GM03348 (cell line): ENCODE data around the gene DLG5.
"Not testable (repeated sequence)": the region's sequence is repeated elsewhere in the genome, so short reads cannot be mapped to it uniquely, and the experiment has no call there.

Experiments
- DNase-seq: peaks from one replicate; pipeline ENCODE4 v3.0.0; 2012; ENCODE audit warnings: low spot score

DLG5 gene

GRCh38 chr10:77768039-77768438 is 158.5 kb downstream of the DLG5 start:
- DNase-seq: no peak

- no peak for DNase-seq
Observed at GRCh38 chr10:77763453-77764430, 162.8 kb downstream of the DLG5 start.

DNA sequence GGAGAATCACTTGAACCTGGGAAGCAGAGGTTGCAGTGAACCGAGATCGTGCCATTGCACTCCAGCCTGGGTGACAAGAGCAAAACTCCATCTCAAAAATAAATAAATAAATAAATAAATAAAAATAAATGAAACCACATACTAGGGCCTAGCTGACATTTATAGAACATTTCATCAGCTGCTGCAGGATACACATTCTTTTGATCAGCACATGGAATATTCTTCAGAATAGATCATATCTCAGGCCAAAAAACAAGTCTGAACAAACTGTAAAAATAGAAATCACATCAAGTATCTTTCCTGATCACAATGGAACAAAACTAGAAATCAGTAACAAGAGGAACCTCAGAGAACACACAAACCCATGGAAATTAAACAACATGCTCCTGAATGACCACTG is 168.1 kb downstream of the DLG5 start:
- DNase-seq: not testable (repeated sequence)

GRCh38 chr10:77756319-77757232 is 170.0 kb downstream of the DLG5 start:
- DNase-seq: peak; percentile 79

- DNase-seq: peak; percentile 87
Observed at GRCh38 chr10:77746047-77746707, 180.4 kb downstream of the DLG5 start.

DNA sequence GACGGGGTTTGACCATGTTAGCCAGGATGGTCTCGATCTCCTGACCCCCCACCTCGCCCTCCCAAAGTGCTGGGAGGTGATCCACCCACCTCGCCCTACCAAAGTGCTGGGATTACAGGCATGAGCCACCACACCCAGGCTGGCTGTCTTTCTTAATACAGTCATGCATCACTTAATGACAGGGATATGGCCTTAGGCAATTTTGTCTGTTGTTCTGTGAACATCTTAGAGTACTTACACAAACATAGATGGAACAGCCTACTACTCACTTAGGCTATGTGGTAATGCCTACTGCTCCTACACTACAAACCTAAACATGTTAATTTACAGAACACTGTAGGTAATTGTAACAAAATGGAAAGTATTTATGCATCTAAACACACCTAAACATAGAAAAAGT is 182.3 kb downstream of the DLG5 start:
- no peak for DNase-seq

DNA sequence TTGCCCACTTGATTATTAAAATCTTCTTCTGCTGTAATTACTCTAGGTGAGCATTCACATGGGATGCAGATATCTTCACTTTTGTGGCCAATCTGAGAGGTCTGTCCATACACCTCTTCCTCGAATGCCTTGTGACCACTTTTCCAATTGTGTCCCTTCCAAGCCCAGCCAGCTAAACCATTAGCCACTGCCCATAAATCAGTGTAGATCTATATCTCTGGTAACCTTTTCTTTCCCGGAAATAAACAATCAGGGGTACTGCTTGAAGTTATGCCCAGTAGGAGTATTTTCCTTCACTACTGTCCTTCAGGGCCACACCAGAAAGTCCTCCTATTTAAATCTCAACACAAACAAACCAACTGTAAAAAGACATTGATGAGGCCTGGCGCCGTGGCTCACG is 184.4 kb downstream of the DLG5 start:
- DNase-seq: no peak

DNA sequence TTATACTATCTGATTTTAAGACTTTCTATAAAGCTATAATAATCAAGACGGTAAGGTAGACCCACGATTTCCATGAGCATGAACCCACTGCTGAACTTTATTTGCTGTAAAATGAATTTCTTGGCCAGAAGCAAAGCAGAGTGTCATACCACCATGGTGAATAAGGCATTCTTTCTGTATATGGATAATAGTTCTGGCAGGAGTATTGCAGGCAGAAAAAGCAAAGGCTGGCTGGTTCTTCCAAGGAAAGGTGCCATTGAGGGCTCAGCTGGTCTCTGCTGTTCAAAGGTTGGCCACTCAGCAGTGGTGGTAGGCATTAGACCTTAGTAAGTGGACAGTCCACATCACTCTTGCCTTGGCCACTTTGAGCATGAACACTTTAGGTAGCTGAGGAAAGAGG is 184.8 kb downstream of the DLG5 start:
- DNase-seq: peak; percentile 67
